ENCODE data around the gene HAO2.

The HAO2 gene

GRCh38 chr1:119380983-119381662 lies 12.5 kb downstream of the HAO2 start:
- DNase-seq, result no peak

DNA sequence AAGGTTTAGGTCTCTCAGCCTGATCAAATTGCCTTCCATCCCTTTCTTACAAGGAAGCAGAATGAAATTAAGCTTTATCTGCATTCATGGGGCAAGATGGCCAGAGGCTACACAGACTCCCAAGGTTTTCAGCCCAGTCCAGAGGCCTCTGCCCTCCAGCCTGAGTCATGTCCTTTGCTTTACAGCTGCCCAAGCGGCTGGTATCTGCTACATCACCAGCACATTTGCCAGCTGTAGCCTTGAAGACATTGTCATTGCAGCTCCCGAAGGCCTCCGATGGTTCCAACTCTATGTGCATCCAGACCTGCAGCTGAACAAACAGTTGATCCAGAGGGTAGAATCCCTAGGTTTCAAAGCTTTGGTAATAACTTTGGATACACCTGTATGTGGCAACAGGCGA lies 16.0 kb downstream of the HAO2 start:
- DNase-seq, result no peak

GRCh38 chr1:119385650-119386049 lies 17.1 kb downstream of the HAO2 start:
- no peak for DNase-seq

DNA sequence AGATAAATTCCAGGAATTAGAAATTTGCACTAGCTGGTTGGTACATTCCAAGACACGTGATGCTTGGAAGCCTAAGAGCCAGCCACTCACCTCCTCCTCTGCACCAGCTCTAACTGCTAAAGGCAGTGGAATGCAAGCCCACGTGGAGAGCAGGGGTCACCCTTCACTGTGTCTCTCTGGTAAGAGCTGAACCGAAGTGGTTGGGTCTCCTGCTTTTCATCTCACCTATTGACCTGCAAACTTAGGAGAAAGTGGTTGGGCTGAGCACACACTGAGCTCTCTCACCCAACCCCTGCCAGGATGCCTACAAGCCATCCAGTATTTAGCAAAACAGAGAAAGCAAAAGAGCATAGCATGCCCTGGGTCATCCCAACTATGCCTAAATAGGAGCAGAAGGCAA lies 19.3 kb downstream of the HAO2 start:
- DNase-seq, result no peak

DNA sequence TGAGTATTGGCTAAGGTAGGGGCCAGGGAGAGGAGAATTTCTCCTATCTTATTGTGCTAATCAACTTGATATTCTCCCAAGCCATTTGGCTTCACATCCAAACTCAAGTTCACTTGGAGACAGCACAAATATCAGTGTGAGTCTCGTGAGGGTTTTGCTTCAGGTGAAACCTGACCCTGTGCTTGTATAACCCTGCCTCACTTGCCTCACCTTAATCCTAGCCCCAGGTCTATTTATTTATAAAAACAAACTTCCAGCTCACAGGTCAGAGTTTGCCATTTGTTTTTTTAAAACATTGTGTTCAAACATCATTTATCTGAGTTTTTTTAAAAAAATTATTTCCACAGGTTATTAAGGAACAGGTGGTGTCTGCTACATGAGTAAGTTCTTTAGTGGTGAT lies 19.9 kb downstream of the HAO2 start:
- no peak for DNase-seq

DNA sequence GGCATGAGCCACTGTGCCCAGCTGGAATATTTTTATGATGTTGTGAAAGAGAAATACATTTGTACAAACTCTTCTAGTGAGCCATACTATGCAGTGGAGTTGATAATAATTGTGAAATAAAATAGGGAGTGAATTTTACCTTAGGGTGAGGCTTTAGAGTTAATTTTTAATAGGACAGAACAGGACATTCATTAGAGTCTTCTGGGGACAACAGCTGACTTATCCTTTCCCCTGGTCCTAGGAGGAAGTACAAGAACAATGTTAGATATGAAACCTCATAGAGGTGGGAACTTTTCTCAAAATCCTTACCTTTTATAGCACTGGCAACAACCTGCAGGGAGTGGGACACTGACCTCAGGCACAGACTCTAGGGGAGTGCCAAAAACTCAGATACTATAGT lies 21.9 kb downstream of the HAO2 start:
- DNase-seq, result no peak

DNA sequence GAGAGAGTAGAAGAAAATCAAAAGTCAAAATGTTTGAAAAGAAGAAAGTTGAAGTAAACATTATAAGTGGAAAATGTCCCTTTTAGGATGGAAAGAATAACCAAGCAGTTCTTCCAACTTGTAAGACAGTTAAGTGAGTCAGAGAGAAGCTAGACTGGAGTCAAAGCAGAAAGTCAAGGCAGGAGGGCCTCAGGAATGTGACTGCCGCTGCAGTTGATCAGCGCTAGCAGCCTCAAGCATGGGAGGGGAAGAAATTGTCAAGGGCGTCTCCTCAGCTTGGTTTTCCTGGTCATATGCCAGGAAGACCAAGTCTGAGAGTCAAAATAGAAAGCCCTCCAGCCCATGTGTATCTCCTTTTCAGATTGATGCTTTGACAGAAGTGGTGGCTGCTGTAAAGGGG lies 23.2 kb downstream of the HAO2 start:
- no peak for DNase-seq

GRCh38 chr1:119394085-119394484 lies 25.5 kb downstream of the HAO2 start:
- DNase-seq, result no peak

- DNase-seq, result no peak
Measured at GRCh38 chr1:119396982-119397381, 28.4 kb downstream of the HAO2 start.

DNA sequence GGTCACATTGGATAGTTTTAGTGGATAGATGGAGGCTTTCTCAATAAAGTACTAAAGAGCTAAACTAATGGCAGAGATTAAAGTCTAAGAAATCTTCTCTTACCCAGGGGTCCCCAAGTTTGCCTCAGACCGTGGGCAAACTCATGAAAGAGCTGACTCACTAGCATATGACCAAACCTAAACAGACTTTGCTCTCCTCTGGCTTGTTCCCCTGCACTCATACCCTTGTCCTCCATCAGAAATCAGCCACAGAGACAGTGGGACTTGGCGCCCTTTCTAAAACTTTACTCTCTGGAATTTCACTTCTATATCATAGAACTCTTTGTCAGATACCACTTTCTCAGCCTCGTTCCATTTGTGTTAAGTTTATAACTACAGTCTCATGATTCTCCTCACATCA lies 29.4 kb downstream of the HAO2 start:
- DNase-seq, result no peak

GRCh38 chr1:119404736-119405135 lies 36.2 kb downstream of the HAO2 start:
- DNase-seq, result no peak

GRCh38 chr1:119409731-119410130 lies 41.1 kb downstream of the HAO2 start:
- no peak for DNase-seq

- no peak for DNase-seq
Measured at GRCh38 chr1:119410961-119411360, 42.4 kb downstream of the HAO2 start.

DNA sequence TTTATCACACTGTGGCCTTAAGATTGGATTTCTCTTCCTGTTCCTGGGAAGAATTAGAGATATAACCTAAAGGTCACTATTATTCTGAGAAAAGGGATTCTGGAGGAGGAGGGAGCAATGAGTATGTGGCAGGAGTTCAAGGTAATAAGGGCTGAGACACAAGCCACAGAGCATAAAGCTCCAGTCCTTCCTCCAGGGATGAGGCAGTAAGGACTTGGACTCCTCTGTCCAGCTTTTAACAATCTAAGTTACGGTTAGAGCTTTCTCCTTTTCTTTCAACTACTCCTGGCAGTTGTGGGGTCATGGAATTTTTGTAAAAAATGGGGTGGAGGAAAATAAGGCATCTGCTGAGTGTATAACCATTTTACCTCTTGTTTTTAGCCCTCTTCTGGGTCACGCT lies 46.4 kb downstream of the HAO2 start, which contains the start of gene HSD3B2:
TSS of gene HSD3B2 (plus strand) at position 201 of the 400 bp plus-strand sequence. CDS start 270 bp downstream, outside the sequence.
- DNase-seq, result no peak

DNA sequence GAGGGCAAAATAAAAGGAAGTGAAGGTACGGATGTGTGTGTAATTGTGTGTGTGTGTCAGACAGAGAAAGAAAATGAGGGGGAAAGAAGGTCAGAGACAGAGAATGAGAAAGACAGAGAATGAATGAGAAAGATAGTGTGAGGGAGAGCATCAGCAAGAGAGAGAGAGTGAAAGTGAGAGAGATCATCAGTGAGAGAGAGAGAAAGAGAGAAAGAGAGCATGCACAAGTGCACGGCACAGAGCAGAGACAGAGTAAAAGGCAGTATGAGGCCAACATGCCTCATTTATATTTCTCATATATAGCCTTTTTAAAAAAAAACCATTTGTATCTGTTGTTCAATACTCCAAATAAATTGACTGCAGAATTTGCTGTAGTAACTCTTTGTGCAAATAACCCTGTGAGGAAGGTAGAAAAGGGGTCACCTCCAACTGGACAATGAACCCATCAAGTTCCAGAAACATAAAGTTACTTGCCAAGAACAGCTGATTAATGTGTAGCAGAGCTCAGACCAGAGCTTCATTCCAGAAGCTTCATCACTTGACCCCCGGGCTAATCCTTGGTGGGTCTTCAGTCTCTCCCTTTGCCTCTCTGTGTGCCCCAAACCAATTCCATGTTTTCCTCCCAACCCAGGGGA lies 47.5 kb downstream of the HAO2 start:
- no peak for DNase-seq

- DNase-seq, result no peak
Measured at GRCh38 chr1:119419109-119419508, 50.5 kb downstream of the HAO2 start.

DNA sequence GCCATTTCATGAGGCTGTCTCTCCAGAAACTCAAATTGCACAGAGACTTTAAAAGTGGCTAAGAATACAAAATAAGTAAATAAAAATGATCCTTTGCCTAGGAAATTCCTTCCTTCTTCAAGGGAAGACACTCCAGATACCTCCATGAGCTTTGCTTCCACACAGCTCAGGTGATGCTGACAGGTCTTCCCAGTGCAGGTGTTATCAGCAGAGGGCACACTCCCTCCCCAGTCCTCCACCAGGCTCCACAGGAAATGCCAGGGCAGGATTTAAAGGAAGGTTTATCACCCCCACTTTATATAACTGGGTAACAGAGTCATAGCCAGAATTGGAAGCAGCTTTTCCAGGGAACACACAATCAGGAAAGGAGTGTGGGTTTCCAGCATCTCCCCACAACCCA lies 52.1 kb downstream of the HAO2 start:
- no peak for DNase-seq

GRCh38 chr1:119422631-119423030 lies 54.0 kb downstream of the HAO2 start:
- no peak for DNase-seq

- no peak for DNase-seq
Measured at GRCh38 chr1:119428991-119429390, 60.4 kb downstream of the HAO2 start.

- DNase-seq, result no peak
Measured at GRCh38 chr1:119429687-119430086, 61.1 kb downstream of the HAO2 start.

GRCh38 chr1:119430486-119430885 lies 61.9 kb downstream of the HAO2 start:
- DNase-seq, result no peak

GRCh38 chr1:119431836-119432235 lies 63.3 kb downstream of the HAO2 start:
- no peak for DNase-seq

DNA sequence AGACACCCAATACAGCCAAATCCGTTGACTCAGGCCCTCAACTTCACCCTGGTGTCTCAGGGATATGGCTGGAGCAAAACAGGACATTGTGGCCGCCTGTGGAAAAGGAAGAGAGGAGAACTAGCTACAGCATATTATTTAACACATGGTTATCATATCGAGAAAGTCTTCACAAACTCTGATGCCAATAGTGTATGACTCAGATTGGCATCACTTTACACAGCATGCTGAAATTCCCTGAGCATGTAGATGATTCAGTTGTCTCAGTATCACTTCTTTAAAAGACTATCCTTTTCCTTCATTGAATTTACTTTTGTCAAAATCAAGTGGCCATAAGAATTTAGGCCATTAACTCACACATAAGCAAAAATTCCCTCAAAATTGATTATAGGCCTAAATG lies 66.5 kb downstream of the HAO2 start:
- DNase-seq, result no peak

DNA sequence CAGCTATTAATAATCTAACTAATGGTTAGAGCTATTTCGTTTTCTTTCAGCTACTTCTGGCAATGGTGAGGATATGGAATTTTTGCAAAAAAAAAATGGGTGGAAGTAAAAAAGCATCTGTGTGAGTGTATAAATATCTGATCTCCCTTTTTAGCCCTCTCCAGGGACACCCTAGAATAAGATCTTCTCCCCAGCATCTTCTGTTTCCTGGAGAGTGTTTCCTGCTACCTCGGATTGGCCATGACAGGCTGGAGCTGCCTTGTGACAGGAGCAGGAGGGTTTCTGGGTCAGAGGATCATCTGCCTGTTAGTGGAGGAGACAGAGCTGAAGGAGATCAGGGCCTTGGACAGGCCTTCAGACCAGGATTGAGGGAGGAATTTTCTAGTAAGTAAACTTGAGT lies 70.2 kb downstream of the HAO2 start:
- DNase-seq, result no peak

- DNase-seq, result no peak
Measured at GRCh38 chr1:119440721-119441307, 72.2 kb downstream of the HAO2 start.

Data from CD4-positive, alpha-beta T cell treated with Interleukin-1 beta for 1 hour (primary cell).